ENCODE results near the gene RBKS.

The RBKS gene

GRCh38 chr2:27890146-27890923, at the start of gene RBKS, which contains the start of gene BABAM2:
Gene RBKS (minus strand): TSS chr2:27890387. CDS start chr2:27890345, 42 bp downstream.
Gene BABAM2 (plus strand): TSS chr2:27890729. CDS start chr2:27894557, 3,828 bp downstream.
- peak; percentile 58 for DNase-seq

- DNase-seq, result no peak
Observed at GRCh38 chr2:27935026-27935425, 44.8 kb upstream of the RBKS start.

GRCh38 chr2:27932396-27932795, 42.2 kb upstream of the RBKS start:
- no peak for DNase-seq

- DNase-seq, result no peak
Observed at GRCh38 chr2:27931361-27931950, 41.3 kb upstream of the RBKS start.

- DNase-seq, result no peak
Observed at GRCh38 chr2:27929916-27930486, 39.8 kb upstream of the RBKS start.

GRCh38 chr2:27925766-27926472, 35.7 kb upstream of the RBKS start:
- no peak for DNase-seq

GRCh38 chr2:27922842-27923241, 32.7 kb upstream of the RBKS start:
- no peak for DNase-seq

GRCh38 chr2:27921880-27922547, 31.8 kb upstream of the RBKS start:
- no peak for DNase-seq

GRCh38 chr2:27921424-27921823, 31.2 kb upstream of the RBKS start:
- DNase-seq, result no peak

- DNase-seq, result no peak
Observed at GRCh38 chr2:27920148-27920885, 30.1 kb upstream of the RBKS start.

- DNase-seq, result no peak
Observed at GRCh38 chr2:27916293-27916995, 26.3 kb upstream of the RBKS start.

GRCh38 chr2:27915874-27916273, 25.7 kb upstream of the RBKS start:
- no peak for DNase-seq

- no peak for DNase-seq
Observed at GRCh38 chr2:27915191-27915590, 25.0 kb upstream of the RBKS start.

GRCh38 chr2:27914805-27915175, 24.6 kb upstream of the RBKS start:
- no peak for DNase-seq

GRCh38 chr2:27914041-27914804, 24.0 kb upstream of the RBKS start:
- no peak for DNase-seq

GRCh38 chr2:27912512-27912911, 22.3 kb upstream of the RBKS start:
- no peak for DNase-seq

- DNase-seq, result no peak
Observed at GRCh38 chr2:27911458-27912210, 21.4 kb upstream of the RBKS start.

- no peak for DNase-seq
Observed at GRCh38 chr2:27909901-27910300, 19.7 kb upstream of the RBKS start.

- no peak for DNase-seq
Observed at GRCh38 chr2:27907547-27907946, 17.4 kb upstream of the RBKS start.

GRCh38 chr2:27906074-27906473, 15.9 kb upstream of the RBKS start:
- no peak for DNase-seq
